GM11168 (cell line): ENCODE measurements around the gene CD48.
"Not testable (repeated sequence)": the region's sequence is repeated elsewhere in the genome, so short reads cannot be mapped to it uniquely, and the experiment has no call there.

ENCODE experiments used
- in situ Hi-C: fragments of 300-500 bp; cut with MboI; formaldehyde crosslinking; loops from one replicate; pipeline ENCODE4 v1.12.0; 2022; ENCODE audit warnings: low sequenced_read_pairs; ENCODE audit not compliant: unreplicated experiment

CD48 gene

GRCh38 chr1:160717306-160717705 is 5.7 kb upstream of the CD48 start:
- in situ Hi-C loops, result no loop called here

GRCh38 chr1:160716013-160716412 is 4.4 kb upstream of the CD48 start:
- in situ Hi-C loops, result no loop called here

GRCh38 chr1:160714034-160714648 is 2.5 kb upstream of the CD48 start:
- in situ Hi-C loops, result not testable (repeated sequence)

GRCh38 chr1:160713161-160713560 is 1.5 kb upstream of the CD48 start:
- in situ Hi-C loops, result no loop called here

GRCh38 chr1:160712525-160713080 is 981 bp upstream of the CD48 start:
- in situ Hi-C loops, result not testable (repeated sequence)

- in situ Hi-C loops, result no loop called here
Observed at GRCh38 chr1:160711276-160711601, 383 bp downstream of the CD48 start.

GRCh38 chr1:160710517-160711252 is 937 bp downstream of the CD48 start:
- in situ Hi-C loops, result no loop called here

- in situ Hi-C loops, result no loop called here
Observed at GRCh38 chr1:160709715-160710114, 1.9 kb downstream of the CD48 start.

GRCh38 chr1:160708801-160709200 is 2.8 kb downstream of the CD48 start:
- in situ Hi-C loops, result no loop called here

- in situ Hi-C loops, result no loop called here
Observed at GRCh38 chr1:160708118-160708517, 3.5 kb downstream of the CD48 start.

GRCh38 chr1:160707236-160708064 is 4.2 kb downstream of the CD48 start:
- in situ Hi-C loops, result no loop called here

GRCh38 chr1:160706526-160707235 is 4.9 kb downstream of the CD48 start:
- in situ Hi-C loops, result no loop called here

- in situ Hi-C loops, result no loop called here
Observed at GRCh38 chr1:160705742-160706141, 5.9 kb downstream of the CD48 start.

- in situ Hi-C loops, result not testable (repeated sequence)
Observed at GRCh38 chr1:160705212-160705621, 6.4 kb downstream of the CD48 start.

- in situ Hi-C loops, result no loop called here
Observed at GRCh38 chr1:160704250-160704649, 7.4 kb downstream of the CD48 start.

GRCh38 chr1:160702100-160702499 is 9.5 kb downstream of the CD48 start:
- in situ Hi-C loops, result no loop called here

- in situ Hi-C loops, result not testable (repeated sequence)
Observed at GRCh38 chr1:160692390-160692789, 19.2 kb downstream of the CD48 start.

- in situ Hi-C loops, result no loop called here
Observed at GRCh38 chr1:160685266-160685665, 26.4 kb downstream of the CD48 start.

- in situ Hi-C loops, result no loop called here
Observed at GRCh38 chr1:160682983-160683865, 28.4 kb downstream of the CD48 start.

GRCh38 chr1:160681891-160682140 is 29.8 kb downstream of the CD48 start:
- in situ Hi-C loops, result no loop called here
